Common myeloid progenitor, CD34-positive (primary cell): ENCODE data around the gene OR2F2. TPM values are rescaled to one million over a fixed set of nuclear protein-coding genes. Genes with fewer than 3 reads are reported as not detected.
A peak's percentile ranks its signal among the peaks of the same experiment; 100 is the strongest.

Experiments
- CTCF ChIA-PET: fragments of 350-600 bp; sonication (Branson Sonifier 250); formaldehyde crosslinking; loops from one replicate; lab custom pipeline; 2021; ENCODE audit warnings: antibody characterized with exemption; lab: Charles Lee
- POLR2A ChIA-PET: fragments of 350-600 bp; sonication (Branson Sonifier 250); formaldehyde crosslinking; loops from one replicate; lab custom pipeline; 2021; ENCODE audit warnings: antibody characterized with exemption; lab: Charles Lee
- DNase-seq, 3 donors: peaks; one replicate each; pipeline versions ENCODE4 v3.0.0 to v3.0.0-alpha.2; 2013
- H3K27ac ChIP-seq, 2 experiments: 1 replicate in 1 of 2; 2 replicates in 1 of 2; pipeline ENCODE4 v1.7.0; 2013; ENCODE audit warnings: inconsistent platforms in 2 of 2, low read length in 2 of 2, mild to moderate bottlenecking in 2 of 2, low read depth in 1 of 2, moderate library complexity in 1 of 2; ENCODE audit not compliant: severe bottlenecking in 2 of 2, insufficient read depth in 1 of 2, poor library complexity in 1 of 2
- H3K27me3 ChIP-seq, 5 experiments: replicated peaks in 2 of 5; 1 replicate in 3 of 5; 2 replicates in 2 of 5; pipeline versions ENCODE4 v1.6.1 to v1.7.0; 2013; ENCODE audit warnings: low read length in 4 of 5, mild to moderate bottlenecking in 2 of 5, moderate library complexity in 2 of 5, inconsistent platforms in 1 of 5; ENCODE audit not compliant: insufficient read depth in 5 of 5, control insufficient read depth in 4 of 5
- H3K36me3 ChIP-seq, 4 experiments: 1 replicate in 2 of 4; 2 replicates in 2 of 4; pipeline versions ENCODE4 v1.6.1 to v1.7.0; 2013; ENCODE audit warnings: low read length in 3 of 4, control low read depth in 1 of 4, mild to moderate bottlenecking in 1 of 4; ENCODE audit not compliant: control insufficient read depth in 4 of 4, insufficient read depth in 4 of 4
- H3K4me1 ChIP-seq, 4 experiments: 1 replicate in 3 of 4; 2 replicates in 1 of 4; pipeline versions ENCODE4 v1.6.1 to v1.7.1; 2013; ENCODE audit warnings: low read length in 3 of 4, mild to moderate bottlenecking in 3 of 4, control low read depth in 1 of 4, inconsistent platforms in 1 of 4, moderate library complexity in 1 of 4; ENCODE audit not compliant: control insufficient read depth in 4 of 4, insufficient read depth in 4 of 4; ENCODE audit errors: control extremely low read depth in 1 of 4
- H3K4me3 ChIP-seq, 7 experiments: 1 replicate in 4 of 7; 2 replicates in 3 of 7; pipeline versions ENCODE4 v1.5.1 to v1.7.0; 2013; ENCODE audit warnings: mild to moderate bottlenecking in 7 of 7, low read length in 6 of 7, moderate library complexity in 6 of 7, inconsistent platforms in 2 of 7, low read depth in 2 of 7, control low read depth in 1 of 7; ENCODE audit not compliant: insufficient read depth in 4 of 7, control insufficient read depth in 1 of 7; ENCODE audit errors: extremely low read depth in 1 of 7
- H3K9me3 ChIP-seq, 5 experiments: 1 replicate in 4 of 5; 2 replicates in 1 of 5; pipeline versions ENCODE4 v1.6.1 to v1.7.1; 2013; ENCODE audit warnings: low read length in 4 of 5, mild to moderate bottlenecking in 2 of 5, inconsistent platforms in 1 of 5, low read depth in 1 of 5, moderate library complexity in 1 of 5; ENCODE audit not compliant: control insufficient read depth in 4 of 5, insufficient read depth in 2 of 5; ENCODE audit errors: control extremely low read depth in 1 of 5
- WGBS: methylation state at CpG from one replicate; pipeline ENCODE4 v1.1.5; 2013; ENCODE audit not compliant: insufficient coverage; 5-methylcytosine and 5-hydroxymethylcytosine counted together
- polyA plus RNA-seq: library from polyadenylated mRNA; unstranded; fragments of 120-200 nt; gene quantifications from one replicate; pipeline ENCODE4 v1.2.1, GENCODE V29; 2013

The OR2F2 gene
- polyA plus RNA-seq: not detected

- ChIA-PET CTCF (no interaction called here), POLR2A (no interaction called here)
- Histone ChIP-seq H3K9me3 (peaks cover 0 to 3% (median 0%) of the 10 kb centered on the region in 5 experiments), H3K27me3 (no peaks in the 10 kb centered on the region), H3K4me1 (no peaks in the 10 kb centered on the region), H3K4me3 (no peak within 1 kb of the TSS), H3K36me3 (no peaks in the 10 kb centered on the region), H3K27ac (no peak within 1 kb of the TSS)
- WGBS: 84% methylated on average over 2 of the region's 3 CpGs
- no peak for DNase-seq
Measured at GRCh38 chr7:143934526-143935325, at the start of gene OR2F2. Gene OR2F2, plus strand, starts transcription at chr7:143935233. Its CDS starts 0 bp downstream, at chr7:143935233.

- ChIA-PET POLR2A (no interaction called here), CTCF (interaction anchor here (2.1 to 10.9 kb wide), 2 partner anchors 10 to 15 kb away, joined by 7 to 80 read pairs; partner anchors contain the start of gene TCAF1)
- WGBS: 95% methylated on average over 2 of the region's 3 CpGs
- no peaks in the 10 kb centered on the region for H3K27me3 ChIP-seq
- peaks cover 0 to 17% (median 12%) of the 10 kb centered on the region in 4 experiments for H3K4me1 ChIP-seq
- no peak for DNase-seq
- peaks cover 2 to 13% (median 4%) of the 10 kb centered on the region in 5 experiments for H3K9me3 ChIP-seq
- peaks cover 0 to 10% (median 4%) of the 10 kb centered on the region in 4 experiments for H3K36me3 ChIP-seq
- no peak overlapping the region for H3K4me3 ChIP-seq
- no peak overlapping the region for H3K27ac ChIP-seq
Measured at GRCh38 chr7:143885951-143886350, 49.1 kb upstream of the OR2F2 start.

- no peaks in the 10 kb centered on the region for H3K27me3 ChIP-seq
- peaks cover 0 to 15% (median 12%) of the 10 kb centered on the region in 4 experiments for H3K4me1 ChIP-seq
- ChIA-PET CTCF (interaction anchor here (1.1 to 10.9 kb wide), 2 partner anchors 14 to 555 kb away, joined by 3 to 80 read pairs; partner anchors contain the start of gene TCAF1), POLR2A (interaction anchor here (1.3 kb wide), 1 partner anchor 15 kb away, joined by 6 read pairs; the partner anchor contains the start of gene TCAF1)
- H3K27ac ChIP-seq: no peak overlapping the region
- peaks cover 0 to 10% (median 4%) of the 10 kb centered on the region in 4 experiments for H3K36me3 ChIP-seq
- 79% methylated on average over 3 of the region's 6 CpGs for WGBS
- peaks cover 4 to 22% (median 5%) of the 10 kb centered on the region in 5 experiments for H3K9me3 ChIP-seq
- no peak overlapping the region for H3K4me3 ChIP-seq
- peak in 1 of 3 donors; percentile 51 for DNase-seq
Measured at GRCh38 chr7:143886826-143887477, 48.1 kb upstream of the OR2F2 start.

- H3K9me3 ChIP-seq: peaks cover 4 to 35% (median 5%) of the 10 kb centered on the region in 5 experiments
- no peak overlapping the region for H3K27ac ChIP-seq
- ChIA-PET POLR2A (no interaction called here), CTCF (interaction anchor here (1.3 to 10.9 kb wide), 2 partner anchors 11 to 12 kb away, joined by 3 to 80 read pairs; partner anchors contain the start of gene TCAF1)
- no peak overlapping the region for H3K4me3 ChIP-seq
- DNase-seq: no peak
- 93% methylated on average over 2 of the region's 2 CpGs for WGBS
- no peaks in the 10 kb centered on the region for H3K27me3 ChIP-seq
- H3K4me1 ChIP-seq: peaks cover 0 to 10% (median 6%) of the 10 kb centered on the region in 4 experiments
- H3K36me3 ChIP-seq: peaks cover 0 to 10% (median 4%) of the 10 kb centered on the region in 4 experiments
Measured at GRCh38 chr7:143889068-143889467, 46.0 kb upstream of the OR2F2 start.

- Histone ChIP-seq H3K4me1 (peaks cover 0 to 10% (median 3%) of the 10 kb centered on the region in 4 experiments), H3K27ac (no peak overlapping the region), H3K9me3 (peaks cover 4 to 38% (median 5%) of the 10 kb centered on the region in 5 experiments), H3K27me3 (no peaks in the 10 kb centered on the region), H3K4me3 (no peak overlapping the region), H3K36me3 (peaks cover 0 to 10% (median 4%) of the 10 kb centered on the region in 4 experiments)
- DNase-seq: no peak
- POLR2A ChIA-PET: interaction anchor here (0.7 kb wide), 1 partner anchor 167 kb away, joined by 3 read pairs; no protein-coding TSS in a partner anchor
- CTCF ChIA-PET: interaction anchor here (10.9 kb wide), 1 partner anchor 10 kb away, joined by 80 read pairs; the partner anchor contains the start of gene TCAF1
- WGBS: 100% methylated on average over 2 of the region's 2 CpGs
Measured at GRCh38 chr7:143890558-143890957, 44.5 kb upstream of the OR2F2 start.

- Histone ChIP-seq H3K4me1 (peaks cover 0 to 6% (median under 1%) of the 10 kb centered on the region in 4 experiments), H3K27me3 (no peaks in the 10 kb centered on the region), H3K36me3 (peaks cover 0 to 10% (median 4%) of the 10 kb centered on the region in 4 experiments), H3K9me3 (peaks cover 4 to 38% (median 5%) of the 10 kb centered on the region in 5 experiments), H3K4me3 (no peak overlapping the region), H3K27ac (no peak overlapping the region)
- CTCF ChIA-PET: no interaction called here
- DNase-seq: no peak
- POLR2A ChIA-PET: no interaction called here
- no CpG with 5 or more reads among the region's 2 CpGs for WGBS
Measured at GRCh38 chr7:143891457-143891856, 43.6 kb upstream of the OR2F2 start.
